GM19452 (cell line): ENCODE results near the gene LAMA4.

Source experiments
- ATAC-seq: cut with Tn5 transposase; IDR thresholded peaks from one replicate; pipeline ENCODE4 v1.9.1; 2021; ENCODE audit not compliant: unreplicated experiment

LAMA4 gene

GRCh38 chr6:112155886-112156285 is 98.5 kb downstream of the LAMA4 start:
- ATAC-seq: no peak

- no peak for ATAC-seq
Observed at GRCh38 chr6:112154711-112155110, 99.7 kb downstream of the LAMA4 start.

- ATAC-seq: no peak
Observed at GRCh38 chr6:112153926-112154607, 100.3 kb downstream of the LAMA4 start.

GRCh38 chr6:112150363-112150762 is 104.0 kb downstream of the LAMA4 start:
- no peak for ATAC-seq

- ATAC-seq: no peak
Observed at GRCh38 chr6:112149719-112150263, 104.6 kb downstream of the LAMA4 start.

GRCh38 chr6:112149236-112149635 is 105.1 kb downstream of the LAMA4 start:
- no peak for ATAC-seq

GRCh38 chr6:112148103-112148502 is 106.3 kb downstream of the LAMA4 start:
- no peak for ATAC-seq

- no peak for ATAC-seq
Observed at GRCh38 chr6:112145080-112145573, 109.2 kb downstream of the LAMA4 start.

GRCh38 chr6:112144145-112144926 is 110.0 kb downstream of the LAMA4 start:
- no peak for ATAC-seq

GRCh38 chr6:112141707-112142106 is 112.7 kb downstream of the LAMA4 start:
- no peak for ATAC-seq

GRCh38 chr6:112139052-112139451 is 115.3 kb downstream of the LAMA4 start:
- ATAC-seq: no peak

GRCh38 chr6:112130878-112131277 is 123.5 kb downstream of the LAMA4 start:
- no peak for ATAC-seq

- no peak for ATAC-seq
Observed at GRCh38 chr6:112128208-112128607, 126.2 kb downstream of the LAMA4 start.

GRCh38 chr6:112123982-112124381 is 130.4 kb downstream of the LAMA4 start:
- no peak for ATAC-seq

GRCh38 chr6:112122756-112123155 is 131.6 kb downstream of the LAMA4 start:
- no peak for ATAC-seq

- ATAC-seq: no peak
Observed at GRCh38 chr6:112118034-112118433, 136.3 kb downstream of the LAMA4 start.

- ATAC-seq: no peak
Observed at GRCh38 chr6:112117554-112117953, 136.8 kb downstream of the LAMA4 start.

GRCh38 chr6:112116221-112116620 is 138.1 kb downstream of the LAMA4 start:
- no peak for ATAC-seq

GRCh38 chr6:112114577-112115223 is 139.7 kb downstream of the LAMA4 start:
- ATAC-seq: no peak

- ATAC-seq: no peak
Observed at GRCh38 chr6:112113918-112114317, 140.4 kb downstream of the LAMA4 start.

GRCh38 chr6:112113431-112113830 is 140.9 kb downstream of the LAMA4 start:
- no peak for ATAC-seq
